Type B pancreatic cell (in vitro differentiated cells): ENCODE measurements around the gene IRF2BPL. TPM values are rescaled to one million over a fixed set of nuclear protein-coding genes. Genes with fewer than 3 reads are reported as not detected.

ENCODE experiments used
- DNase-seq: peaks from one replicate; pipeline ENCODE4 v3.0.0; 2021; ENCODE audit warnings: mixed read lengths; ENCODE audit not compliant: unreplicated experiment; ENCODE audit errors: extremely low spot score
- H3K27ac Mint-ChIP-seq: 2 replicates; pipeline ENCODE4 v1.8.0; 2021; ENCODE audit warnings: mild to moderate bottlenecking, mixed read lengths
- H3K27me3 Mint-ChIP-seq: 2 replicates; pipeline ENCODE4 v1.8.0; 2021; ENCODE audit warnings: mixed read lengths
- H3K36me3 Mint-ChIP-seq: 2 replicates; pipeline ENCODE4 v1.8.0; 2021; ENCODE audit warnings: mixed read lengths
- H3K4me1 Mint-ChIP-seq: one replicate; pipeline ENCODE4 v1.8.0; 2021; ENCODE audit warnings: mixed read lengths; ENCODE audit not compliant: unreplicated experiment
- H3K4me3 Mint-ChIP-seq: 2 replicates; pipeline ENCODE4 v1.8.0; 2021; ENCODE audit warnings: mild to moderate bottlenecking, mixed read lengths
- H3K9me3 Mint-ChIP-seq: 2 replicates; pipeline ENCODE4 v1.8.0; 2021; ENCODE audit warnings: mixed read lengths
- total RNA-seq: library from RNA; stranded (reverse); gene quantifications from 2 replicates; pipeline ENCODE4 v1.2.1, GENCODE V29; 2021; ENCODE audit warnings: low replicate concordance
- TF ChIP-seq, protein P1 (sequence below): fragments of 200-600 bp; sonication (generic); conservative IDR thresholded peaks from 2 replicates; pipeline ENCODE4 v1.5.0; 2021; ENCODE audit warnings: antibody characterized with exemption, mild to moderate bottlenecking

IRF2BPL gene
- total RNA-seq, 1 donor from 2014 or later = 59.7 TPM

DNA sequence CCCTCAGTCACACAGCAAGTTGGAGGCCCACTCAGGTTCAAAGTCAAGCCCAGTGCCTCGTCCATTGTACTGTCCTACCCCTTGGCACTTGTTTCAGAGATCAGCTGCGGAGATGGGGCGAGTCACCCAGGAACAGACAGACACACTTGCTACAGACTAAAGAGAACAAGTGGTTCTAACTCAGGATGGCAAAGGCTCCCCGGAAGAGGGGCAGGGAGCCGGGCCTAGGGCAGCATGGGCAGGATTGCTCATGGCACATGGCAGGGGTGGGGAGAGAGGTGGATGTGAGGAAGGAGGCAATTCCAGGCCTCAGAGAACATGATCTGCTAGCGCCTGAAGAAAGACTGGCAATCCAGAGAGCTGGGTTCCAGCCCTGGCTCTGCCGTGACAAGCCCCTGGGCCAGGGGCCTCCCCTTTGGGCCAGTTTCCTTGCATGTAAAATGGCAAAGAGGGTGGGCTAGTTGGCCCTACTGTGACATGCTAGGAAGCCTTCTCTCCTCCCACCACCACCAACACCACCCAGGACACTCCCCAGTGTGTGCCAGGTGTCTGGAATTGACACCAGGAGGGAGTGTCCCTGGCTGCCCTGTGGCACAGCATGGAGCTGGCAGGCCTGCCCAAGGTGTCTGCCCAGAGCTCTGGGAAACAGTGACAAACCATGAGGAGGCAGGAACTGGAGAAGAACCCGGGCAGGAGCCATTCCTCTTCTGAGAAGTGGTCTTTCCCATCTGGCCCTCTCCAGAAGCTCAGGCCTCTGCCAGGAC is 24.0 kb upstream of the IRF2BPL start:
- Mint-ChIP-seq H3K27me3 (no peaks in the 10 kb centered on the region), H3K4me3 (no peak overlapping the region), H3K9me3 (no peaks in the 10 kb centered on the region), H3K27ac (no peak overlapping the region), H3K4me1 (peaks cover 13% of the 10 kb centered on the region), H3K36me3 (no peaks in the 10 kb centered on the region)
- TF ChIP-seq, protein P1, sequence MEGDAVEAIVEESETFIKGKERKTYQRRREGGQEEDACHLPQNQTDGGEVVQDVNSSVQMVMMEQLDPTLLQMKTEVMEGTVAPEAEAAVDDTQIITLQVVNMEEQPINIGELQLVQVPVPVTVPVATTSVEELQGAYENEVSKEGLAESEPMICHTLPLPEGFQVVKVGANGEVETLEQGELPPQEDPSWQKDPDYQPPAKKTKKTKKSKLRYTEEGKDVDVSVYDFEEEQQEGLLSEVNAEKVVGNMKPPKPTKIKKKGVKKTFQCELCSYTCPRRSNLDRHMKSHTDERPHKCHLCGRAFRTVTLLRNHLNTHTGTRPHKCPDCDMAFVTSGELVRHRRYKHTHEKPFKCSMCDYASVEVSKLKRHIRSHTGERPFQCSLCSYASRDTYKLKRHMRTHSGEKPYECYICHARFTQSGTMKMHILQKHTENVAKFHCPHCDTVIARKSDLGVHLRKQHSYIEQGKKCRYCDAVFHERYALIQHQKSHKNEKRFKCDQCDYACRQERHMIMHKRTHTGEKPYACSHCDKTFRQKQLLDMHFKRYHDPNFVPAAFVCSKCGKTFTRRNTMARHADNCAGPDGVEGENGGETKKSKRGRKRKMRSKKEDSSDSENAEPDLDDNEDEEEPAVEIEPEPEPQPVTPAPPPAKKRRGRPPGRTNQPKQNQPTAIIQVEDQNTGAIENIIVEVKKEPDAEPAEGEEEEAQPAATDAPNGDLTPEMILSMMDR = no peak
- no peak for DNase-seq

DNA sequence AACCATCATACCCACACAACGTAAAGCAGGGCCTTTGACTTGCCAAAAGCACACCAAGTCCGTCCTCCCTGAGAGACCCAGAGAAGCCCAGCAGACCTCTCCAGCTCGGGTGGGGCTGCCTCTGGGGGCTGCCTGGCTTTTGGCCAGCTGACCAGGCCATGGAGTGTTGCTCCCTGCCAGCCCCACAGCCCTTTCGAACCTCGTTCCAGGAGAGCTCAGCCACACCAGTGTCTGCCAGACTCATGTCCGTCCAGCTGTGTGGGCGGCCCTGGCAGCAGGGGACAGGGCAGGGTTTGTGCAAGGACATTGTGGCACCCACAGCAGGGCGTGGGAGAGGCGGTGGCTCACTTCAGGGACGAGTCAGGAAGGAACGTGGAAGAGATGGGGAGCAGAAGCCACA is 22.6 kb upstream of the IRF2BPL start:
- no peaks in the 10 kb centered on the region for H3K36me3 Mint-ChIP-seq
- DNase-seq = no peak
- H3K27ac Mint-ChIP-seq = no peak overlapping the region
- TF ChIP-seq, protein P1 = no peak
- H3K9me3 Mint-ChIP-seq = no peaks in the 10 kb centered on the region
- peaks cover 23% of the 10 kb centered on the region for H3K4me1 Mint-ChIP-seq
- no peaks in the 10 kb centered on the region for H3K27me3 Mint-ChIP-seq
- H3K4me3 Mint-ChIP-seq = no peak overlapping the region

DNA sequence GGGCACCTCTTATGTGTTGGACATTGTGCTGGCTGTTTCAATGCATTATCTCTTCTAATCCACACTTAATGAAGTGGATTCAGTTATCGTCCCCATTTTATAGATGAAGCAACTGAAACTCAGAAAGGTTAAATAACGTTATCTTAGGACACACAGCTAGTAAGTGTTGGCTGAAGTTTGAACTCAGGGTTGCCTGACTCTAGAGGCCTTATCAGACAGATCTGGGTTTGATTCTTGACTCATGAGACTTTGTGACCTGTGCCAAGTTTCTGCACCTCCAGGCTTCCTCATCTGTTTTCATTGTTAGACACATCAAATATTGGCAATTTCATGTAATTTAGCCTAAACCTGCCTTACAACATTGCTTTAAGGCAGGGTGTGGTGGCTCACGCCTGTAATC is 18.2 kb upstream of the IRF2BPL start:
- TF ChIP-seq, protein P1 = no peak
- no peak for DNase-seq
- Mint-ChIP-seq H3K4me3 (no peak overlapping the region), H3K4me1 (peaks cover 56% of the 10 kb centered on the region), H3K27me3 (no peaks in the 10 kb centered on the region), H3K36me3 (no peaks in the 10 kb centered on the region), H3K27ac (peak overlapping the region; percentile 11), H3K9me3 (no peaks in the 10 kb centered on the region)

DNA sequence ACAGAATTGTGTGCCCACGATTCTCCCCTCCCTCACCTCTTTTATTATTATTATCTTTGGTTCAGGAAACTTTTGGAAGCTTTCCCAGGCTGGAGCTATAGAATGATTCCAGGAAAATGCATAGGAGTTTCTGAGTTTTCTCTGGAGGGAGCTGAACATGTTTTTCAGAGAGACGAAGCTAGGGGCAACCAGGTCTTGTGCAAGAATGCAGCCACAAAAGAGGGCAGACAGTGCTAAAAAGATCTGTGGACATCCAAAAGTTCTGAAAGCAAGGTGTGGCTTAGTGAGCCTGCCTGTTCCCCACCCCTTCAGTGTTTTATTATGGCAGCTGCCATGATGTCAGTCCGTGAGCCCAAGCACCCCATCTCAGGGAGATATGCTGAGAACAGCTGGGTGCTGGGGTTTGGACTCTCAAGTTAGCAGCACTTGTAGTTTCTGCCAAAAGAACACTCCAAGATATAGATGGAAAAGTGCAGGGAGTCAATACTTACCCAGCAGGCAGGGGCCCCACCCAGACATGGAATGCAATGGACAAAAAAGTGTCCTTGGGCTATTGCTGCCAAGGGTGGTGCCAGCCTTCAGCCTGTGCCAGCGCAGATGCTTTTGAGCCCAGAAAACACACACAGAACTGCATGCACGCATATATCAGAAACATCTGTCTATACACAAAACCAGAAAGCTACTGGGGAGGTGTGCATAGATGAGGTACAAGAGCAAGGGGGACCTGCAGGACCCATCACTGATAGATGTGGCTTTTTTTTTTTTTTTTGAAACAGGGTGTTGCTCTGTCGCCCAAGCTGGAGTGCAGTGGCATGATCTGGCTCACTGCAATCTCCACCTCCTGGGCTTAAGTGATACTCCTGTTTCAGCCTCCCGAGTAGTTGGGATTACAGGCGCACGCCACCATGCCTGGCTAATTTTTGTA is 17.0 kb upstream of the IRF2BPL start:
- TF ChIP-seq, protein P1 = no peak
- H3K36me3 Mint-ChIP-seq = no peaks in the 10 kb centered on the region
- no peaks in the 10 kb centered on the region for H3K9me3 Mint-ChIP-seq
- peak overlapping the region; percentile 54 for H3K4me3 Mint-ChIP-seq
- peaks cover 68% of the 10 kb centered on the region for H3K4me1 Mint-ChIP-seq
- H3K27me3 Mint-ChIP-seq = no peaks in the 10 kb centered on the region
- H3K27ac Mint-ChIP-seq = peak overlapping the region; percentile 66
- DNase-seq = no peak

DNA sequence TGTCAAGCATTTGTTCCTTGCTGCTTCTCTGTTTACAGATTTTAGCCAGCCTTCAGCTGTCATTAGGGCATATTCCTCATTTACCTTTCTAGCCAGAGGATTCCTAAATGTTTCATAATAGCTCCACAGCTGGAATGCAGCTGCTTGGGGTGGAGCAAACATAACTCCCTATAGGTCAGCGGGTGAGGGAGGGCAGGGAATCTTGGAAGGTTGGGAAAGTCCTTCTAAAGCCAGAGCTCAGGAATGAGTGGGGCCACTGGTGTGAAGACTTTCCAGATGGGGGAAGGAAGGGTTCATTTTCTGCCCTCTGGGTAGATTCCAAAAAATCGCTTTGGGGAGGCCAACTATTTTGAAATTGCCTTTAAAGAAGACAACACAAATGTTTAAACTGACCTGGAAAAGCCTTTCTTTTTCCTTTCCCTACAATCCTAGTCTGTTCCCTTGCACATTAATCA is 16.3 kb upstream of the IRF2BPL start:
- peak overlapping the region; percentile 66 for H3K27ac Mint-ChIP-seq
- DNase-seq = no peak
- H3K4me3 Mint-ChIP-seq = peak overlapping the region; percentile 54
- TF ChIP-seq, protein P1 = no peak
- H3K4me1 Mint-ChIP-seq = peaks cover 66% of the 10 kb centered on the region
- no peaks in the 10 kb centered on the region for H3K36me3 Mint-ChIP-seq
- no peaks in the 10 kb centered on the region for H3K27me3 Mint-ChIP-seq
- no peaks in the 10 kb centered on the region for H3K9me3 Mint-ChIP-seq
